K562 (cell line): ENCODE results near the gene CIAO1. TPM values are rescaled to one million over a fixed set of nuclear protein-coding genes. Genes with fewer than 3 reads are reported as not detected.

Experiments used
- ARID1B ChIP-seq: fragments of 450-650 bp; IDR thresholded peaks from 2 replicates; pipeline ENCODE4 v1.6.1; 2016; ENCODE audit warnings: antibody characterized with exemption, mild to moderate bottlenecking, inconsistent platforms
- CREM ChIP-seq: IDR thresholded peaks from 2 replicates; pipeline ENCODE4 v1.6.1; 2014; ENCODE audit warnings: antibody characterized with exemption, low read depth
- ETV5 ChIP-seq: sonication (generic); formaldehyde crosslinking; IDR thresholded peaks from 2 replicates; pipeline ENCODE4 v1.4.0; 2020; ENCODE audit warnings: low read depth, mild to moderate bottlenecking, missing genetic modification reagents
- FOXK2 ChIP-seq, 2 experiments: fragments of 450-650 bp; IDR thresholded peaks in 1 of 2; conservative IDR thresholded peaks in 1 of 2; 2 replicates each; pipeline ENCODE4 v1.6.1; 2016; ENCODE audit warnings: low read depth in 2 of 2, mild to moderate bottlenecking in 1 of 2
- GATAD2A ChIP-seq: fragments of 450-650 bp; IDR thresholded peaks from 2 replicates; pipeline ENCODE4 v1.6.1; 2017
- HMBOX1 ChIP-seq: sonication (generic); IDR thresholded peaks from 2 replicates; pipeline ENCODE4 v1.6.1; 2016
- ID3 ChIP-seq, 2 experiments: fragments of 250-450 bp in 1 of 2; fragments of 450-650 bp in 1 of 2; sonication (Bioruptor Pico) in 1 of 2; IDR thresholded peaks; 2 replicates each; pipeline versions ENCODE4 v1.6.1 to v1.8.0; 2016 to 2021; ENCODE audit warnings: mild to moderate bottlenecking in 2 of 2, moderate library complexity in 2 of 2, missing compliant biosample characterization in 1 of 2, missing genetic modification characterization in 1 of 2
- KAT2B ChIP-seq: IDR thresholded peaks from one replicate; pipeline ENCODE4 v1.6.1; 2012; ENCODE audit warnings: low read depth, mild to moderate bottlenecking, control low read depth, inconsistent platforms, low read length, moderate library complexity
- MNT ChIP-seq, 2 experiments: fragments of 450-650 bp; conservative IDR thresholded peaks; 2 replicates each; pipeline ENCODE4 v1.6.1; 2017; ENCODE audit warnings: mild to moderate bottlenecking in 2 of 2, moderate library complexity in 2 of 2
- SIRT6 ChIP-seq: IDR thresholded peaks from one replicate; pipeline ENCODE4 v1.6.1; 2012; ENCODE audit warnings: low read depth, mild to moderate bottlenecking, control low read depth, inconsistent platforms, low read length, moderate library complexity
- SMAD2 ChIP-seq: fragments of 150-350 bp; IDR thresholded peaks from 2 replicates; pipeline ENCODE4 v1.6.1; 2014; ENCODE audit warnings: low read depth, mild to moderate bottlenecking, low read length
- SMC3 ChIP-seq: conservative IDR thresholded peaks from 2 replicates; pipeline ENCODE4 v1.6.1; 2011; ENCODE audit warnings: low read depth, low read length, improper control_type of control experiment; ENCODE audit not compliant: insufficient read depth
- SPI1 ChIP-seq: IDR thresholded peaks from 2 replicates; pipeline ENCODE4 v1.6.1; 2011; ENCODE audit warnings: low read depth, low read length, control low read depth, borderline replicate concordance
- TCF3 ChIP-seq: sonication (generic); formaldehyde crosslinking; IDR thresholded peaks from 2 replicates; pipeline ENCODE4 v1.4.0; 2020; ENCODE audit warnings: mild to moderate bottlenecking, missing genetic modification reagents
- XRCC5 ChIP-seq: fragments of 200-400 bp; formaldehyde crosslinking; IDR thresholded peaks from 2 replicates; pipeline ENCODE4 v1.6.1; 2017; ENCODE audit warnings: low read depth, mild to moderate bottlenecking, low read length
- ZBED1 ChIP-seq: IDR thresholded peaks from 2 replicates; pipeline ENCODE4 v1.6.1; 2014
- ZBTB43 ChIP-seq: sonication (generic); formaldehyde crosslinking; IDR thresholded peaks from 2 replicates; pipeline ENCODE4 v1.8.0; 2023; ENCODE audit warnings: mild to moderate bottlenecking, missing genetic modification reagents
- ZNF239 ChIP-seq: fragments of 250-450 bp; sonication (Bioruptor Pico); IDR thresholded peaks from 2 replicates; pipeline ENCODE4 v1.4.0; 2020; ENCODE audit warnings: mild to moderate bottlenecking
- ZNF280B ChIP-seq: fragments of 250-450 bp; sonication (Bioruptor Pico); IDR thresholded peaks from 2 replicates; pipeline ENCODE4 v1.5.1; 2021; ENCODE audit warnings: mild to moderate bottlenecking
- ZNF316 ChIP-seq: fragments of 450-650 bp; IDR thresholded peaks from 2 replicates; pipeline ENCODE4 v1.6.1; 2016
- ZNF324 ChIP-seq: fragments of 250-450 bp; sonication (Bioruptor Pico); IDR thresholded peaks from 2 replicates; pipeline ENCODE4 v1.4.0; 2020; ENCODE audit warnings: mild to moderate bottlenecking
- ZNF766 ChIP-seq: fragments of 200-800 bp; sonication (Bioruptor generic); conservative IDR thresholded peaks from 2 replicates; pipeline ENCODE4 v1.6.1; 2016; ENCODE audit warnings: missing genetic modification characterization, missing compliant biosample characterization
- polyA plus RNA-seq, 8 experiments: library from polyadenylated mRNA; depleted of rRNA in 4 of 8; stranded (reverse) in 5 of 8; unstranded in 3 of 8; fragments of >200 nt; fragmentation: Nextera tagmentation in 2 of 8; fragmentation: Illumina TruSeq in 1 of 8; extraction: Ambion mirVana in 2 of 8; extraction: Trizol in 1 of 8; gene quantifications; 2 replicates each; pipeline versions ENCODE4 v1.2.1 to v1.2.3, GENCODE V29; 2011 to 2014; ENCODE audit warnings: inconsistent platforms in 1 of 8, missing spikeins in 1 of 8
- total RNA-seq, 7 experiments: library from RNA; depleted of rRNA in 6 of 7; stranded (reverse); fragments of >200 nt in 6 of 7; fragmentation: Illumina TruSeq in 2 of 7; extraction: Trizol in 2 of 7; gene quantifications; 2 replicates each; pipeline versions ENCODE4 v1.2.1 to v1.2.3, GENCODE V29; 2011 to 2021; ENCODE audit warnings: low replicate concordance in 1 of 7

Gene CIAO1
- total and polyA plus RNA-seq, 9 of the 15 experiments (the other 6 are each of a cell fraction or from before 2014, with no cell fraction given), result 11.4 to 156 (median 92.8) TPM

GRCh38 chr2:96260387-96261260, 5.4 kb upstream of the CIAO1 start (continued):
- TF ChIP-seq FOXK2 (conservative IDR thresholded peaks at IDR 0.05 in 1 of 2, IDR thresholded peaks at IDR 0.05 in 1 of 2; ENCODE audit: low read depth in 2 of 2) (peak in 1 of 2 experiments; percentile 58; a peak in 1 of 4 replicates), ZNF316 (no peak), KAT2B (no peak), ZNF280B (CRISPR knock-in tag) (no peak), SIRT6 (no peak), MNT (conservative IDR thresholded peaks at IDR 0.05) (peak in 1 of 2 experiments; percentile 44; a peak in 2 of 4 replicates), SPI1 (peak; percentile 79), ZBTB43 (CRISPR knock-in tag) (no peak), ID3 (CRISPR knock-in tag; IDR thresholded peaks at IDR 0.05) (no peak), ID3 (tag; IDR thresholded peaks at IDR 0.05) (peak; percentile 64; the same call in 1 of the 2 replicates), ZNF766 (CRISPR knock-in tag) (0 out of 2 replicates have a peak, but pooled peaks have one; percentile 24), HMBOX1 (peak; percentile 34; the same call in 1 of the 2 replicates), ZNF239 (CRISPR knock-in tag) (no peak), ZBED1 (no peak), GATAD2A (0 out of 2 replicates have a peak, but pooled peaks have one; percentile 29), SMAD2 (no peak), CREM (peak; percentile 29; the same call in 1 of the 2 replicates), TCF3 (CRISPR knock-in tag) (no peak), ETV5 (no peak; the same call in 1 of the 2 replicates), XRCC5 (peak; percentile 24; the same call in 1 of the 2 replicates), SMC3 (0 out of 2 replicates have a peak, but pooled peaks have one; percentile 10), ZNF324 (CRISPR knock-in tag) (no peak), ARID1B (peak; percentile 55)
